ENCODE measurements around the gene PRR12. TPM values are rescaled to one million over a fixed set of nuclear protein-coding genes. Genes with fewer than 3 reads are reported as not detected.

Gene PRR12
- total RNA-seq, 1 experiment from 2014 or later, result 53.0 TPM

GRCh38 chr19:49585023-49585422 lies 6.0 kb upstream of the PRR12 start:
- H3K4me3 Mint-ChIP-seq (ENCODE audit: low read depth, unreplicated experiment), result no peak overlapping the region
- no peaks in the 10 kb centered on the region for H3K27me3 Mint-ChIP-seq (ENCODE audit: unreplicated experiment)
- CTCF ChIA-PET, result no interaction called here
- no peak overlapping the region for H3K27ac Mint-ChIP-seq (ENCODE audit: unreplicated experiment)
- H3K4me1 Mint-ChIP-seq (ENCODE audit: low read depth, unreplicated experiment), result peaks cover 17% of the 10 kb centered on the region
- no peak for DNase-seq
- H3K36me3 Mint-ChIP-seq (ENCODE audit: insufficient read depth, unreplicated experiment), result peaks cover 46% of the 10 kb centered on the region
- no TSS peak for BruUV-seq (replicated peaks)
- TF ChIP-seq CTCF (IDR thresholded peaks at IDR 0.05; ENCODE audit: unreplicated experiment), result no peak
- no peaks in the 10 kb centered on the region for H3K9me3 Mint-ChIP-seq (ENCODE audit: low read depth, unreplicated experiment)
- intact Hi-C loops (cut with micrococcal nuclease; ENCODE audit: unreplicated experiment), result no loop called here

GRCh38 chr19:49587227-49587626 lies 3.8 kb upstream of the PRR12 start:
- Mint-ChIP-seq H3K27me3 (ENCODE audit: unreplicated experiment) (no peaks in the 10 kb centered on the region), H3K36me3 (ENCODE audit: insufficient read depth, unreplicated experiment) (peaks cover 48% of the 10 kb centered on the region), H3K27ac (ENCODE audit: unreplicated experiment) (no peak overlapping the region), H3K9me3 (ENCODE audit: low read depth, unreplicated experiment) (no peaks in the 10 kb centered on the region), H3K4me3 (ENCODE audit: low read depth, unreplicated experiment) (no peak overlapping the region), H3K4me1 (ENCODE audit: low read depth, unreplicated experiment) (peaks cover 9% of the 10 kb centered on the region)
- no peak for TF ChIP-seq CTCF (IDR thresholded peaks at IDR 0.05; ENCODE audit: unreplicated experiment)
- no TSS peak for BruUV-seq (replicated peaks)
- DNase-seq, result no peak
- CTCF ChIA-PET, result interaction anchor here (0.7 to 0.9 kb wide), 5 partner anchors 53 to 1752 kb away, joined by 3 to 7 read pairs (median 4); partner anchors contain the start of gene SCAF1
- intact Hi-C loops (cut with micrococcal nuclease; ENCODE audit: unreplicated experiment), result no loop called here

GRCh38 chr19:49588365-49589122 lies 2.4 kb upstream of the PRR12 start:
- Mint-ChIP-seq H3K36me3 (ENCODE audit: insufficient read depth, unreplicated experiment) (peaks cover 58% of the 10 kb centered on the region), H3K27ac (ENCODE audit: unreplicated experiment) (no peak overlapping the region)
- no TSS peak for BruUV-seq (replicated peaks)

GRCh38 chr19:49589502-49589905 lies 1.5 kb upstream of the PRR12 start:
- DNase-seq, result no peak
- CTCF ChIA-PET, result interaction anchor here (0.7 to 1.5 kb wide), 4 partner anchors 19 to 644 kb away, joined by 3 to 8 read pairs (median 6); no protein-coding TSS in a partner anchor

More at GRCh38 chr19:49588365-49589122, 2.4 kb upstream of the PRR12 start:
- no peak for TF ChIP-seq CTCF (IDR thresholded peaks at IDR 0.05; ENCODE audit: unreplicated experiment)
- H3K27me3 Mint-ChIP-seq (ENCODE audit: unreplicated experiment), result no peaks in the 10 kb centered on the region
- no peak overlapping the region for H3K4me3 Mint-ChIP-seq (ENCODE audit: low read depth, unreplicated experiment)
- no peak for DNase-seq
- no peaks in the 10 kb centered on the region for H3K9me3 Mint-ChIP-seq (ENCODE audit: low read depth, unreplicated experiment)
- intact Hi-C loops (cut with micrococcal nuclease; ENCODE audit: unreplicated experiment), result no loop called here
- H3K4me1 Mint-ChIP-seq (ENCODE audit: low read depth, unreplicated experiment), result peaks cover 22% of the 10 kb centered on the region
- CTCF ChIA-PET, result interaction anchor here (0.7 kb wide), 1 partner anchor 34 kb away, joined by 4 read pairs; no protein-coding TSS in a partner anchor

More at GRCh38 chr19:49589502-49589905, 1.5 kb upstream of the PRR12 start:
- no TSS peak for BruUV-seq (replicated peaks)
- H3K9me3 Mint-ChIP-seq (ENCODE audit: low read depth, unreplicated experiment), result no peaks in the 10 kb centered on the region
- no peaks in the 10 kb centered on the region for H3K27me3 Mint-ChIP-seq (ENCODE audit: unreplicated experiment)
- no peak for TF ChIP-seq CTCF (IDR thresholded peaks at IDR 0.05; ENCODE audit: unreplicated experiment)
- peaks cover 32% of the 10 kb centered on the region for H3K4me1 Mint-ChIP-seq (ENCODE audit: low read depth, unreplicated experiment)
- intact Hi-C loops (cut with micrococcal nuclease; ENCODE audit: unreplicated experiment), result no loop called here
- H3K36me3 Mint-ChIP-seq (ENCODE audit: insufficient read depth, unreplicated experiment), result peaks cover 67% of the 10 kb centered on the region
- H3K4me3 Mint-ChIP-seq (ENCODE audit: low read depth, unreplicated experiment), result peak overlapping the region; percentile 88
- peak overlapping the region; percentile 88 for H3K27ac Mint-ChIP-seq (ENCODE audit: unreplicated experiment)

All from Calu3 (cell line).